Trophoblast cell (in vitro differentiated cells and primary cell): Measurements from ENCODE around the gene SECTM1.

Experiments
- DNase-seq, 2 donors: peaks; one replicate each; pipeline ENCODE4 v3.0.0-alpha.2; 2016
- H2AFZ ChIP-seq: 2 replicates; pipeline ENCODE4 v1.6.1; 2013; ENCODE audit warnings: low read length, moderate library complexity, mild to moderate bottlenecking; ENCODE audit not compliant: insufficient read depth, poor library complexity
- H2AK5ac ChIP-seq: 2 replicates; pipeline ENCODE4 v1.6.1; 2013; ENCODE audit warnings: mild to moderate bottlenecking, low read length
- H2BK120ac ChIP-seq: 2 replicates; pipeline ENCODE4 v1.6.1; 2013; ENCODE audit warnings: low read length, mild to moderate bottlenecking, moderate library complexity; ENCODE audit not compliant: insufficient read depth, poor library complexity
- H2BK12ac ChIP-seq: 2 replicates; pipeline ENCODE4 v1.6.1; 2013; ENCODE audit warnings: mild to moderate bottlenecking, low read length, moderate library complexity
- H2BK5ac ChIP-seq: 2 replicates; pipeline ENCODE4 v1.6.1; 2013; ENCODE audit warnings: low read length, low read depth, moderate library complexity, mild to moderate bottlenecking; ENCODE audit not compliant: poor library complexity
- H3K14ac ChIP-seq: 2 replicates; pipeline ENCODE4 v1.6.1; 2013; ENCODE audit warnings: mild to moderate bottlenecking, low read length
- H3K18ac ChIP-seq: 2 replicates; pipeline ENCODE4 v1.6.1; 2013; ENCODE audit warnings: mild to moderate bottlenecking, low read length
- H3K23ac ChIP-seq: 2 replicates; pipeline ENCODE4 v1.6.1; 2013; ENCODE audit warnings: low read length
- H3K27ac ChIP-seq: 2 replicates; pipeline ENCODE4 v1.5.1; 2013; ENCODE audit warnings: low read depth, mild to moderate bottlenecking, inconsistent platforms, low read length, moderate library complexity
- H3K27me3 ChIP-seq: 2 replicates; pipeline ENCODE4 v1.6.1; 2013; ENCODE audit warnings: inconsistent platforms, mild to moderate bottlenecking, low read length, moderate library complexity; ENCODE audit not compliant: insufficient read depth
- H3K36me3 ChIP-seq, 2 experiments: 1 replicate in 1 of 2; 2 replicates in 1 of 2; pipeline ENCODE4 v1.6.1; 2013; ENCODE audit warnings: low read length in 2 of 2, mild to moderate bottlenecking in 2 of 2, moderate library complexity in 1 of 2; ENCODE audit not compliant: insufficient read depth in 2 of 2, control insufficient read depth in 1 of 2
- H3K4ac ChIP-seq: 2 replicates; pipeline ENCODE4 v1.6.1; 2013; ENCODE audit warnings: low read depth, mild to moderate bottlenecking, low read length, moderate library complexity
- H3K4me1 ChIP-seq, 2 experiments: 1 replicate in 1 of 2; 2 replicates in 1 of 2; pipeline ENCODE4 v1.6.1; 2013; ENCODE audit warnings: low read length in 2 of 2, mild to moderate bottlenecking in 2 of 2, moderate library complexity in 1 of 2; ENCODE audit not compliant: insufficient read depth in 2 of 2, control insufficient read depth in 1 of 2
- H3K4me2 ChIP-seq: 2 replicates; pipeline ENCODE4 v1.6.1; 2013; ENCODE audit warnings: inconsistent platforms, mild to moderate bottlenecking, low read length, moderate library complexity
- H3K4me3 ChIP-seq: 2 replicates; pipeline ENCODE4 v1.5.1; 2013; ENCODE audit warnings: mild to moderate bottlenecking, low read depth, low read length, inconsistent platforms
- H3K79me1 ChIP-seq: one replicate; pipeline ENCODE4 v1.6.1; 2013; ENCODE audit warnings: low read length
- H3K79me2 ChIP-seq: 2 replicates; pipeline ENCODE4 v1.6.1; 2013; ENCODE audit warnings: low read length, mild to moderate bottlenecking; ENCODE audit not compliant: control insufficient read depth, insufficient read depth, poor library complexity
- H3K9ac ChIP-seq: 2 replicates; pipeline ENCODE4 v1.6.1; 2013; ENCODE audit warnings: mild to moderate bottlenecking, low read length
- H3K9me3 ChIP-seq: 2 replicates; pipeline ENCODE4 v1.6.1; 2013; ENCODE audit warnings: low read depth, mild to moderate bottlenecking, control low read depth, inconsistent platforms, low read length; ENCODE audit not compliant: insufficient read depth
- H4K12ac ChIP-seq: 2 replicates; pipeline ENCODE4 v1.6.1; 2013; ENCODE audit warnings: low read depth, mild to moderate bottlenecking, low read length, moderate library complexity
- H4K8ac ChIP-seq: 2 replicates; pipeline ENCODE4 v1.6.1; 2013; ENCODE audit warnings: low read depth, mild to moderate bottlenecking, low read length, moderate library complexity
- H4K91ac ChIP-seq: one replicate; pipeline ENCODE4 v1.6.1; 2013; ENCODE audit warnings: low read depth, mild to moderate bottlenecking, low read length, moderate library complexity
- WGBS: extraction: QIAGEN DNeasy Blood & Tissue Kit; methylation state at CpG from one replicate; pipeline ENCODE4 v1.1.7; 2013; ENCODE audit warnings: missing lambda C conversion rate; ENCODE audit not compliant: insufficient read length, insufficient coverage; ENCODE audit errors: extremely low coverage; 5-methylcytosine and 5-hydroxymethylcytosine counted together

Gene SECTM1

GRCh38 chr17:82315703-82316358 lies 17.7 kb downstream of the SECTM1 start:
- Histone ChIP-seq H3K4ac (no peak overlapping the region), H3K18ac (no peak overlapping the region), H3K36me3 (no peaks in the 10 kb centered on the region), H3K27me3 (no peaks in the 10 kb centered on the region), H3K23ac (no peak overlapping the region), H4K91ac (no peak overlapping the region), H3K27ac (no peak overlapping the region), H2BK5ac (no peak overlapping the region), H4K12ac (no peak overlapping the region), H2BK120ac (no peak overlapping the region), H2BK12ac (no peak overlapping the region), H3K79me1 (no peaks in the 10 kb centered on the region), H3K9me3 (peaks cover 16% of the 10 kb centered on the region), H2AFZ (no peak overlapping the region), H3K9ac (no peak overlapping the region), H3K4me2 (peak overlapping the region; percentile 23), H4K8ac (no peak overlapping the region), H3K4me3 (no peak overlapping the region), H3K14ac (no peak overlapping the region), H3K4me1 (no peaks in the 10 kb centered on the region), H2AK5ac (no peak overlapping the region), H3K79me2 (no peaks in the 10 kb centered on the region)
- no CpG with 5 or more reads among the region's 36 CpGs for whole genome bisulfite sequencing
- DNase-seq, result peak in 1 of 2 donors; percentile 28

DNA sequence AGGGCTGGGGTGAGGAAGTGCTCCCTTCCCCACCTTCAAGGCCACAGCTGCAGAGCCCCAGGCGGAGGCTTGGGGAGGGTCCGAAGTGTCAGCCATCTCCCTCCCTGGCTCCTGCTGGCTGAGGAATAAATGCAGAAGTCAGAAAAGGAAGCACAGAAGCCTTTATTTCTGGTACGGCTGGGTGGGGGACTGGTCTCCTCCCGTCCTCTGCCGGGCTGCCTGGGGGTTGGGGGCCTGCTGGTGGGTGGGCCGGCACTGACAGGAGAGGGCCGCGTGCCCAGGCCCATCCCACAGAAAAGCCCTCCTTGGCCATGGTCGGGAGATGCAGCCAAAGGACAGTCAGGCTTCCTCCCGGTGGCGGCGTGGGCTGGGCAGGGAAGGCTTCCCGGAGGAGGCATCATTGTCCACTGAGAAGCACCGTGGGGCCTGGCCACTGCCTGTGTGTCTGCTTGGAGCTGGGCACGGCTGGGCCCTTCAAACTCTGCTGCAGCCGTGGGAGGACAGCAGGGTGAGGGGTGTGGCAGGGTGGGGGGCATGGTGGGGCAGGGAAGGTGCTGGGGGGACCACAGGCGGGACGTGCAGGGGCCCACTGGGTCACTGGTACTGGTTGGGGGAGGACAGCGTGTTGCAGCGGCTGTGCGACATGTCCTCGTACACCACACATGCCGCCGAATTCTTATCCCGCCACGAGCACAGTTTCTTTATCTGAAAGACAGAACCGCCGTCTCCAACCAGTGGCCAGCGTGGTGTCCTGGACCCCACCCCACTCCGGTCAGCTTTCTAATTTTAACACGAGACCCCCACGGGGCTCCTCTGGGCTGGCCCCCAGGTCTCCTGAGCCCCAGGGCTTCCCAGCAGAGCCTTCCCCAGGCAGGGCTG lies 18.6 kb downstream of the SECTM1 start:
- H3K18ac ChIP-seq, result no peak overlapping the region
- no peak overlapping the region for H3K27ac ChIP-seq
- H2BK12ac ChIP-seq, result no peak overlapping the region
- no peak overlapping the region for H2AFZ ChIP-seq
- H3K36me3 ChIP-seq, result no peaks in the 10 kb centered on the region
- H3K14ac ChIP-seq, result no peak overlapping the region
- no peak overlapping the region for H3K23ac ChIP-seq
- DNase-seq, result no peak
- no peak overlapping the region for H4K91ac ChIP-seq
- no peak overlapping the region for H3K4ac ChIP-seq
- no CpG with 5 or more reads among the region's 32 CpGs for WGBS
- H2BK120ac ChIP-seq, result no peak overlapping the region
- H3K4me3 ChIP-seq, result no peak overlapping the region
- no peaks in the 10 kb centered on the region for H3K27me3 ChIP-seq
- no peak overlapping the region for H3K9ac ChIP-seq
- H4K8ac ChIP-seq, result no peak overlapping the region
- H3K4me1 ChIP-seq, result no peaks in the 10 kb centered on the region
- H3K9me3 ChIP-seq, result peaks cover 18% of the 10 kb centered on the region
- no peaks in the 10 kb centered on the region for H3K79me1 ChIP-seq
- no peak overlapping the region for H3K4me2 ChIP-seq
- H4K12ac ChIP-seq, result no peak overlapping the region
- no peaks in the 10 kb centered on the region for H3K79me2 ChIP-seq
- H2BK5ac ChIP-seq, result no peak overlapping the region
- no peak overlapping the region for H2AK5ac ChIP-seq

- Histone ChIP-seq H3K79me2 (no peaks in the 10 kb centered on the region), H3K4ac (no peak overlapping the region), H3K9me3 (peaks cover 15% of the 10 kb centered on the region), H2BK5ac (no peak overlapping the region), H2BK12ac (no peak overlapping the region), H2BK120ac (no peak overlapping the region), H3K23ac (no peak overlapping the region), H3K79me1 (no peaks in the 10 kb centered on the region), H4K91ac (no peak overlapping the region), H4K8ac (no peak overlapping the region), H3K4me3 (no peak overlapping the region), H3K18ac (no peak overlapping the region), H3K4me2 (no peak overlapping the region), H4K12ac (no peak overlapping the region), H2AK5ac (no peak overlapping the region), H3K14ac (no peak overlapping the region), H3K27ac (no peak overlapping the region), H3K36me3 (no peaks in the 10 kb centered on the region), H3K9ac (no peak overlapping the region), H2AFZ (no peak overlapping the region), H3K4me1 (no peaks in the 10 kb centered on the region), H3K27me3 (no peaks in the 10 kb centered on the region)
- no CpG with 5 or more reads among the region's 27 CpGs for WGBS
- DNase-seq, result no peak
These were observed 19.4 kb downstream of the SECTM1 start for GRCh38 chr17:82314012-82314726.

DNA sequence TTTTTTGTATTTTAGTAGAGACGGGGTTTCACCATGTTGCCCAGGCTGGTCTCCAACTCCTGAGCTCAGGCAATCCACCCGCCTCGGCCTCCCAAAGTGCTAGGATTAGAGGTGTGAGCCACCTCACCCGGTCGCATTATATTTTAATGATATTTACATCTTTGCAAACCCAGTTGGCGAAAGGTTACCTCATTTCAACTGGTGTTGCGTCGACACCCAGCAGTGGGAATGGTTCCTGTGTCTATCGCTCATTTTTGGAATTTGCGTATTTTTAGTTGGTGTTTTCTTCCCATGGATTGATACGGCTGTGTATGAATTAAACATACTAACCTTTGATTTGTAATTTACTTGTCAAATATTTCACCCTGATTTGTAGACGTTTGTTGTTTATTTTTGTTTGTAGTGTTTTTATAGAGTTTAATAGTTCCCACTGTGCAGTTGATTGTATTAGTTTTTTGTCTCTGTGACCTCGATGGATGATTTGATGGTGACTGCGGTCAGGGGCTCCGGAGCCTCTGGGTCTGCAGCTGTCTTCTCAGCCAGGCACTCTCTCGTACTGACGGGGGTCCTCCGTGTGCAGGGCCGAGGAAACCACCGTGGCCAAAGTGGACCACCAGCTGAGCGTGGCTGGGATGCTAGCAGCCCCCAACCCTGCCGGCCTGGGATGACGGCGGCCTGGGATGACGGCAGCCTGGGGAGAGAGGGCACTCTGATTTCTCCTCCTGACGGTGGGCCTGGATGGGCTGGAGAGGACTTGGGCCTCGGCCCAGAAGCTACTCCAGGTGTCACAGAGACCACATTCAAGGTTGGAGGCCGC lies 20.2 kb downstream of the SECTM1 start:
- Histone ChIP-seq H3K36me3 (no peaks in the 10 kb centered on the region), H3K4me1 (no peaks in the 10 kb centered on the region), H3K79me1 (no peaks in the 10 kb centered on the region), H3K27ac (no peak overlapping the region), H4K91ac (no peak overlapping the region), H3K4ac (no peak overlapping the region), H3K27me3 (no peaks in the 10 kb centered on the region), H4K12ac (no peak overlapping the region), H3K79me2 (no peaks in the 10 kb centered on the region), H2BK5ac (no peak overlapping the region), H3K23ac (no peak overlapping the region), H2BK12ac (no peak overlapping the region), H2AK5ac (no peak overlapping the region), H2AFZ (no peak overlapping the region), H4K8ac (no peak overlapping the region), H3K14ac (no peak overlapping the region), H3K9me3 (peaks cover 7% of the 10 kb centered on the region), H3K4me2 (no peak overlapping the region), H2BK120ac (no peak overlapping the region), H3K18ac (no peak overlapping the region), H3K9ac (no peak overlapping the region), H3K4me3 (no peak overlapping the region)
- no peak for DNase-seq
- no CpG with 5 or more reads among the region's 28 CpGs for WGBS
